ENCODE results near the gene ITPK1. TPM values are rescaled to one million over a fixed set of nuclear protein-coding genes. Genes with fewer than 3 reads are reported as not detected.

ITPK1 gene
- total RNA-seq, 4 donors from 2014 or later: 132 to 172 (median 157) TPM

- Histone ChIP-seq H3K36me3 (peaks cover 0 to 4% (median 0%) of the 10 kb centered on the region in 3 donors), H3K4me1 (peaks cover 10 to 83% (median 33%) of the 10 kb centered on the region in 4 donors), H3K9me3 (no peaks in the 10 kb centered on the region), H3K4me3 (no peak overlapping the region), H3K27me3 (no peaks in the 10 kb centered on the region), H3K27ac (peak overlapping the region in 3 of 4 donors; percentile 28 to 93 (median 84))
- TF ChIP-seq POLR2A (IDR thresholded peaks at IDR 0.05): no peak
- TF ChIP-seq CTCF (IDR thresholded peaks at IDR 0.05): no peak
- no peak for DNase-seq
Measured at GRCh38 chr14:93010130-93010499, 105.6 kb downstream of the ITPK1 start.

GRCh38 chr14:93009471-93010129 is 106.1 kb downstream of the ITPK1 start:
- Histone ChIP-seq H3K27me3 (no peaks in the 10 kb centered on the region), H3K36me3 (no peaks in the 10 kb centered on the region), H3K27ac (peak overlapping the region in 3 of 4 donors; percentile 28 to 93 (median 84)), H3K9me3 (no peaks in the 10 kb centered on the region), H3K4me3 (no peak overlapping the region), H3K4me1 (peaks cover 10 to 83% (median 33%) of the 10 kb centered on the region in 4 donors)
- no peak for TF ChIP-seq POLR2A (IDR thresholded peaks at IDR 0.05)
- no peak for DNase-seq

GRCh38 chr14:93008381-93008780 is 107.3 kb downstream of the ITPK1 start:
- Histone ChIP-seq H3K9me3 (no peaks in the 10 kb centered on the region), H3K27me3 (no peaks in the 10 kb centered on the region), H3K27ac (peak overlapping the region in 3 of 4 donors; percentile 23 to 66 (median 55)), H3K4me3 (no peak overlapping the region), H3K36me3 (no peaks in the 10 kb centered on the region), H3K4me1 (peaks cover 10 to 75% (median 30%) of the 10 kb centered on the region in 4 donors)
- DNase-seq: peak in 1 of 3 donors; percentile 58
- TF ChIP-seq POLR2A (IDR thresholded peaks at IDR 0.05) (no peak), CTCF (IDR thresholded peaks at IDR 0.05) (no peak)

GRCh38 chr14:93007225-93007997 is 108.3 kb downstream of the ITPK1 start:
- Histone ChIP-seq H3K4me3 (no peak overlapping the region), H3K27ac (peak overlapping the region; percentile 23 to 66 (median 55)), H3K36me3 (no peaks in the 10 kb centered on the region), H3K27me3 (no peaks in the 10 kb centered on the region), H3K9me3 (no peaks in the 10 kb centered on the region), H3K4me1 (peaks cover 10 to 65% (median 23%) of the 10 kb centered on the region in 4 donors)
- DNase-seq: peak; percentile 63 to 80 (median 70)
- TF ChIP-seq POLR2A (IDR thresholded peaks at IDR 0.05) (no peak), CTCF (IDR thresholded peaks at IDR 0.05) (no peak)

GRCh38 chr14:93006567-93007051 is 109.1 kb downstream of the ITPK1 start:
- no peak overlapping the region for H3K4me3 ChIP-seq
- TF ChIP-seq POLR2A (IDR thresholded peaks at IDR 0.05): no peak
- TF ChIP-seq CTCF (IDR thresholded peaks at IDR 0.05): no peak
- no peak for DNase-seq
- no peaks in the 10 kb centered on the region for H3K27me3 ChIP-seq
- H3K4me1 ChIP-seq: peaks cover 10 to 57% (median 23%) of the 10 kb centered on the region in 4 donors
- peak overlapping the region in 3 of 4 donors; percentile 55 to 66 (median 55) for H3K27ac ChIP-seq
- H3K36me3 ChIP-seq: no peaks in the 10 kb centered on the region
- H3K9me3 ChIP-seq: no peaks in the 10 kb centered on the region

- Histone ChIP-seq H3K9me3 (no peaks in the 10 kb centered on the region), H3K27ac (no peak overlapping the region)
- TF ChIP-seq POLR2A (IDR thresholded peaks at IDR 0.05) (no peak), CTCF (IDR thresholded peaks at IDR 0.05) (no peak)
Measured at GRCh38 chr14:93005838-93006237, 109.9 kb downstream of the ITPK1 start.

More at GRCh38 chr14:93005838-93006237, 109.9 kb downstream of the ITPK1 start:
- Histone ChIP-seq H3K27me3 (no peaks in the 10 kb centered on the region), H3K36me3 (no peaks in the 10 kb centered on the region), H3K4me3 (no peak overlapping the region), H3K4me1 (peaks cover 10 to 49% (median 18%) of the 10 kb centered on the region in 4 donors)
- no peak for DNase-seq
